GM23338 (cell line): ENCODE data around the gene PIEZO2. TPM values are rescaled to one million over a fixed set of nuclear protein-coding genes. Genes with fewer than 3 reads are reported as not detected.

ENCODE experiments used
- ATAC-seq: fragments of 200-7000 bp; cut with Tn5 transposase; 3 replicates; pipeline ENCODE4 v1.9.1; 2020
- DNase-seq: peaks from one replicate; pipeline ENCODE4 v3.0.0-alpha.2; 2015; ENCODE audit warnings: low spot score
- H2AFZ ChIP-seq: fragments of 200-600 bp; sonication (generic); 2 replicates; pipeline ENCODE4 v1.8.0; 2016; ENCODE audit warnings: antibody characterized with exemption, mild to moderate bottlenecking, moderate library complexity
- H3F3A ChIP-seq: fragments of 200-600 bp; sonication (generic); replicated peaks from 2 replicates; pipeline ENCODE4 v1.8.0; 2017; ENCODE audit warnings: antibody characterized with exemption, mixed run types, low read depth
- H3K27ac ChIP-seq: fragments of 200-600 bp; sonication (generic); 2 replicates; pipeline ENCODE4 v1.6.1; 2016; ENCODE audit warnings: low read depth
- H3K27me3 ChIP-seq: fragments of 200-600 bp; sonication (generic); 2 replicates; pipeline ENCODE4 v1.8.0; 2016; ENCODE audit warnings: mild to moderate bottlenecking, mixed run types, moderate library complexity; ENCODE audit not compliant: insufficient read depth
- H3K36me3 ChIP-seq: fragments of 200-600 bp; sonication (generic); 2 replicates; pipeline ENCODE4 v1.8.0; 2016; ENCODE audit warnings: mild to moderate bottlenecking; ENCODE audit not compliant: insufficient read depth
- H3K4me1 ChIP-seq: fragments of 200-600 bp; sonication (generic); 2 replicates; pipeline ENCODE4 v1.8.0; 2016; ENCODE audit warnings: mild to moderate bottlenecking, moderate library complexity; ENCODE audit not compliant: insufficient read depth
- H3K4me2 ChIP-seq: fragments of 200-600 bp; sonication (generic); 2 replicates; pipeline ENCODE4 v1.7.1; 2017; ENCODE audit warnings: mixed run types
- H3K4me3 ChIP-seq: fragments of 200-600 bp; sonication (generic); 2 replicates; pipeline ENCODE4 v1.6.1; 2016; ENCODE audit warnings: mixed run types
- H3K79me2 ChIP-seq: fragments of 200-600 bp; sonication (generic); replicated peaks from 2 replicates; pipeline ENCODE4 v1.8.0; 2017; ENCODE audit warnings: mild to moderate bottlenecking; ENCODE audit not compliant: insufficient read depth
- H3K9me2 ChIP-seq: fragments of 200-600 bp; sonication (generic); 2 replicates; pipeline ENCODE4 v1.8.0; 2017; ENCODE audit not compliant: insufficient read depth
- H4K20me1 ChIP-seq: fragments of 200-600 bp; sonication (generic); replicated peaks from 2 replicates; pipeline ENCODE4 v1.8.0; 2017; ENCODE audit warnings: mild to moderate bottlenecking; ENCODE audit not compliant: insufficient read depth
- H3K27ac Mint-ChIP-seq: 2 replicates; pipeline ENCODE4 v1.8.0; 2020; ENCODE audit warnings: inconsistent platforms, mild to moderate bottlenecking, moderate library complexity, mixed read lengths
- H3K27me3 Mint-ChIP-seq: 3 replicates; pipeline ENCODE4 v1.8.0; 2022; ENCODE audit warnings: low read depth, mild to moderate bottlenecking, moderate library complexity, mixed read lengths, inconsistent platforms; ENCODE audit not compliant: insufficient read depth, poor library complexity
- H3K36me3 Mint-ChIP-seq: 3 replicates; pipeline ENCODE4 v1.8.0; 2021; ENCODE audit warnings: low read depth, mild to moderate bottlenecking, inconsistent platforms, moderate library complexity, mixed read lengths
- H3K4me1 Mint-ChIP-seq: 3 replicates; pipeline ENCODE4 v1.8.0; 2020; ENCODE audit warnings: mild to moderate bottlenecking, inconsistent platforms, mixed read lengths
- H3K4me3 Mint-ChIP-seq: 3 replicates; pipeline ENCODE4 v1.8.0; 2021; ENCODE audit warnings: moderate library complexity, mild to moderate bottlenecking, inconsistent platforms, mixed read lengths
- H3K9me3 Mint-ChIP-seq: 3 replicates; pipeline ENCODE4 v1.8.0; 2020; ENCODE audit warnings: moderate library complexity, mild to moderate bottlenecking, inconsistent platforms, mixed read lengths
- CREB1 ChIP-seq: fragments of 250-450 bp; sonication (Bioruptor Pico); IDR thresholded peaks from 2 replicates; pipeline ENCODE4 v1.5.0; 2020; ENCODE audit warnings: low read depth, mild to moderate bottlenecking, moderate library complexity
- EZH2 ChIP-seq: fragments of 200-600 bp; sonication (generic); IDR thresholded peaks from one replicate; pipeline ENCODE4 v1.8.0; 2017; ENCODE audit warnings: antibody characterized with exemption, mild to moderate bottlenecking, low read depth; ENCODE audit not compliant: unreplicated experiment
- EZH2phosphoT487 ChIP-seq: fragments of 200-600 bp; sonication (generic); IDR thresholded peaks from one replicate; pipeline ENCODE4 v1.8.1; 2018; ENCODE audit warnings: antibody characterized with exemption; ENCODE audit not compliant: unreplicated experiment
- JUNB ChIP-seq: IDR thresholded peaks from one replicate; pipeline ENCODE4 v1.6.1; 2016; ENCODE audit warnings: antibody characterized with exemption; ENCODE audit not compliant: unreplicated experiment
- NANOG ChIP-seq: IDR thresholded peaks from 2 replicates; pipeline ENCODE4 v1.6.1; 2016; ENCODE audit warnings: antibody characterized with exemption, borderline replicate concordance
- POLR2AphosphoS5 ChIP-seq: IDR thresholded peaks from 2 replicates; pipeline ENCODE4 v1.6.1; 2016; ENCODE audit warnings: antibody characterized with exemption, low read depth
- STAT1 ChIP-seq: IDR thresholded peaks from one replicate; pipeline ENCODE4 v1.6.1; 2016; ENCODE audit warnings: antibody characterized with exemption; ENCODE audit not compliant: unreplicated experiment
- ZNF114 ChIP-seq: fragments of 250-450 bp; sonication (Bioruptor Pico); IDR thresholded peaks from 2 replicates; pipeline ENCODE4 v1.5.0; 2020; ENCODE audit warnings: mild to moderate bottlenecking, moderate library complexity
- ZNF331 ChIP-seq: fragments of 250-450 bp; sonication (Bioruptor Pico); IDR thresholded peaks from 2 replicates; pipeline ENCODE4 v1.5.0; 2020; ENCODE audit warnings: low read depth, mild to moderate bottlenecking, moderate library complexity
- polyA plus RNA-seq: library from polyadenylated mRNA; unstranded; fragments of >200 nt; fragmentation: Nextera tagmentation; extraction: Ambion mirVana; gene quantifications from 2 replicates; pipeline ENCODE4 v1.2.1, GENCODE V29; 2016
- total RNA-seq: library from RNA; depleted of rRNA; stranded (reverse); fragments of >200 nt; shearing (Covaris generic); gene quantifications from 2 replicates; pipeline ENCODE4 v1.2.3, GENCODE V29; 2014
- TF ChIP-seq, protein P1 (sequence below): fragments of 250-450 bp; sonication (Bioruptor Pico); IDR thresholded peaks from 2 replicates; pipeline ENCODE4 v1.5.0; 2020; ENCODE audit warnings: mild to moderate bottlenecking, moderate library complexity
- TF ChIP-seq, protein P2 (sequence below): IDR thresholded peaks from 2 replicates; pipeline ENCODE4 v1.6.1; 2016; ENCODE audit warnings: antibody characterized with exemption
- TF ChIP-seq, protein P3 (sequence below): IDR thresholded peaks from one replicate; pipeline ENCODE4 v1.6.1; 2018; ENCODE audit warnings: antibody characterized with exemption; ENCODE audit not compliant: unreplicated experiment
- TF ChIP-seq, protein P4 (sequence below), 2 experiments: fragments of 200-600 bp in 1 of 2; sonication (generic) in 1 of 2; conservative IDR thresholded peaks; 2 replicates each; pipeline versions ENCODE4 v1.5.1 to v1.6.1; 2016 to 2017; ENCODE audit warnings: antibody characterized with exemption in 2 of 2, low read depth in 2 of 2, mild to moderate bottlenecking in 2 of 2, moderate library complexity in 1 of 2

The PIEZO2 gene
- total and polyA plus RNA-seq, 2 experiments from 2014 or later, result 4.8 to 8.2 TPM

DNA sequence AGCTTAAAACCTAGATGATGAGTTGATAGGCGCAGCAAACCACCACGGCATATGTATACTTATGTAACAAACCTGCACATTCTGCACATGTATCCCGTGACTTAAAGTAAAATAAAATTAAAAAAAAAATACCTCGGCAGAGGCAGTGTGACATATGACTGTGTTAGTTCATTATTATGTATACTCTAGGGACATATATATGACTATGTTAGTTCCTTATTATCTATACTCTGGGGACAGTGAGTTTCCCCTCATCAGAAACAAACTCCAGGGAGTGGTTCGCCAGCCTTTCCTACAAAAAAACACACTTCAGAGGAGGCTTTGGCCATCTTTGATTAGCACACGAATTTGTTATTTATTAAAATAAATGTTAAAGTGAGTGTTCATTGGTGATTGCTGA, 209.5 kb downstream of the PIEZO2 start:
- no peaks in the 10 kb centered on the region for H4K20me1 ChIP-seq
- H3K79me2 ChIP-seq, result no peaks in the 10 kb centered on the region
- H3K9me2 ChIP-seq, result peaks cover 7% of the 10 kb centered on the region; the same call in 1 of the 2 replicates
- Mint-ChIP-seq H3K4me3 (no peak overlapping the region), H3K9me3 (peaks cover 13% of the 10 kb centered on the region), H3K36me3 (peaks cover 24% of the 10 kb centered on the region), H3K27me3 (no peaks in the 10 kb centered on the region), H3K4me1 (peaks cover 21% of the 10 kb centered on the region), H3K27ac (no peak overlapping the region)
- H3F3A ChIP-seq, result no peaks in the 10 kb centered on the region
- peaks cover 2% of the 10 kb centered on the region; the same call in 1 of the 2 replicates for H3K36me3 ChIP-seq
- ATAC-seq, result no peak
- no peaks in the 10 kb centered on the region for H3K27me3 ChIP-seq
- H2AFZ ChIP-seq, result no peak overlapping the region
- DNase-seq, result no peak
- no peak overlapping the region for H3K4me3 ChIP-seq
- peaks cover 5% of the 10 kb centered on the region; the same call in 1 of the 2 replicates for H3K4me1 ChIP-seq
- no peak overlapping the region for H3K4me2 ChIP-seq
- TF ChIP-seq EZH2phosphoT487 (no peak), JUNB (no peak), EZH2 (no peak), ZNF114 (CRISPR knock-in tag) (no peak), CREB1 (CRISPR knock-in tag) (no peak), ZNF331 (CRISPR knock-in tag) (no peak), POLR2AphosphoS5 (no peak), NANOG (no peak), STAT1 (no peak)
- TF ChIP-seq, protein P1, sequence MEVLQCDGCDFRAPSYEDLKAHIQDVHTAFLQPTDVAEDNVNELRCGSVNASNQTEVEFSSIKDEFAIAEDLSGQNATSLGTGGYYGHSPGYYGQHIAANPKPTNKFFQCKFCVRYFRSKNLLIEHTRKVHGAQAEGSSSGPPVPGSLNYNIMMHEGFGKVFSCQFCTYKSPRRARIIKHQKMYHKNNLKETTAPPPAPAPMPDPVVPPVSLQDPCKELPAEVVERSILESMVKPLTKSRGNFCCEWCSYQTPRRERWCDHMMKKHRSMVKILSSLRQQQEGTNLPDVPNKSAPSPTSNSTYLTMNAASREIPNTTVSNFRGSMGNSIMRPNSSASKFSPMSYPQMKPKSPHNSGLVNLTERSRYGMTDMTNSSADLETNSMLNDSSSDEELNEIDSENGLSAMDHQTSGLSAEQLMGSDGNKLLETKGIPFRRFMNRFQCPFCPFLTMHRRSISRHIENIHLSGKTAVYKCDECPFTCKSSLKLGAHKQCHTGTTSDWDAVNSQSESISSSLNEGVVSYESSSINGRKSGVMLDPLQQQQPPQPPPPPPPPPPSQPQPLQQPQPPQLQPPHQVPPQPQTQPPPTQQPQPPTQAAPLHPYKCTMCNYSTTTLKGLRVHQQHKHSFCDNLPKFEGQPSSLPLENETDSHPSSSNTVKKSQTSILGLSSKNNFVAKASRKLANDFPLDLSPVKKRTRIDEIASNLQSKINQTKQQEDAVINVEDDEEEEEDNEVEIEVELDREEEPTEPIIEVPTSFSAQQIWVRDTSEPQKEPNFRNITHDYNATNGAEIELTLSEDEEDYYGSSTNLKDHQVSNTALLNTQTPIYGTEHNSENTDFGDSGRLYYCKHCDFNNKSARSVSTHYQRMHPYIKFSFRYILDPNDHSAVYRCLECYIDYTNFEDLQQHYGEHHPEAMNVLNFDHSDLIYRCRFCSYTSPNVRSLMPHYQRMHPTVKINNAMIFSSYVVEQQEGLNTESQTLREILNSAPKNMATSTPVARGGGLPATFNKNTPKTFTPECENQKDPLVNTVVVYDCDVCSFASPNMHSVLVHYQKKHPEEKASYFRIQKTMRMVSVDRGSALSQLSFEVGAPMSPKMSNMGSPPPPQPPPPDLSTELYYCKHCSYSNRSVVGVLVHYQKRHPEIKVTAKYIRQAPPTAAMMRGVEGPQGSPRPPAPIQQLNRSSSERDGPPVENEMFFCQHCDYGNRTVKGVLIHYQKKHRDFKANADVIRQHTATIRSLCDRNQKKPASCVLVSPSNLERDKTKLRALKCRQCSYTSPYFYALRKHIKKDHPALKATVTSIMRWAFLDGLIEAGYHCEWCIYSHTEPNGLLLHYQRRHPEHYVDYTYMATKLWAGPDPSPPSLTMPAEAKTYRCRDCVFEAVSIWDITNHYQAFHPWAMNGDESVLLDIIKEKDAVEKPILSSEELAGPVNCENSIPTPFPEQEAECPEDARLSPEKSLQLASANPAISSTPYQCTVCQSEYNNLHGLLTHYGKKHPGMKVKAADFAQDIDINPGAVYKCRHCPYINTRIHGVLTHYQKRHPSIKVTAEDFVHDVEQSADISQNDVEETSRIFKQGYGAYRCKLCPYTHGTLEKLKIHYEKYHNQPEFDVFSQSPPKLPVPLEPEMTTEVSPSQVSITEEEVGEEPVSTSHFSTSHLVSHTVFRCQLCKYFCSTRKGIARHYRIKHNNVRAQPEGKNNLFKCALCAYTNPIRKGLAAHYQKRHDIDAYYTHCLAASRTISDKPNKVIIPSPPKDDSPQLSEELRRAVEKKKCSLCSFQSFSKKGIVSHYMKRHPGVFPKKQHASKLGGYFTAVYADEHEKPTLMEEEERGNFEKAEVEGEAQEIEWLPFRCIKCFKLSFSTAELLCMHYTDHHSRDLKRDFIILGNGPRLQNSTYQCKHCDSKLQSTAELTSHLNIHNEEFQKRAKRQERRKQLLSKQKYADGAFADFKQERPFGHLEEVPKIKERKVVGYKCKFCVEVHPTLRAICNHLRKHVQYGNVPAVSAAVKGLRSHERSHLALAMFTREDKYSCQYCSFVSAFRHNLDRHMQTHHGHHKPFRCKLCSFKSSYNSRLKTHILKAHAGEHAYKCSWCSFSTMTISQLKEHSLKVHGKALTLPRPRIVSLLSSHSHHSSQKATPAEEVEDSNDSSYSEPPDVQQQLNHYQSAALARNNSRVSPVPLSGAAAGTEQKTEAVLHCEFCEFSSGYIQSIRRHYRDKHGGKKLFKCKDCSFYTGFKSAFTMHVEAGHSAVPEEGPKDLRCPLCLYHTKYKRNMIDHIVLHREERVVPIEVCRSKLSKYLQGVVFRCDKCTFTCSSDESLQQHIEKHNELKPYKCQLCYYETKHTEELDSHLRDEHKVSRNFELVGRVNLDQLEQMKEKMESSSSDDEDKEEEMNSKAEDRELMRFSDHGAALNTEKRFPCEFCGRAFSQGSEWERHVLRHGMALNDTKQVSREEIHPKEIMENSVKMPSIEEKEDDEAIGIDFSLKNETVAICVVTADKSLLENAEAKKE, result no peak
- TF ChIP-seq, protein P2, sequence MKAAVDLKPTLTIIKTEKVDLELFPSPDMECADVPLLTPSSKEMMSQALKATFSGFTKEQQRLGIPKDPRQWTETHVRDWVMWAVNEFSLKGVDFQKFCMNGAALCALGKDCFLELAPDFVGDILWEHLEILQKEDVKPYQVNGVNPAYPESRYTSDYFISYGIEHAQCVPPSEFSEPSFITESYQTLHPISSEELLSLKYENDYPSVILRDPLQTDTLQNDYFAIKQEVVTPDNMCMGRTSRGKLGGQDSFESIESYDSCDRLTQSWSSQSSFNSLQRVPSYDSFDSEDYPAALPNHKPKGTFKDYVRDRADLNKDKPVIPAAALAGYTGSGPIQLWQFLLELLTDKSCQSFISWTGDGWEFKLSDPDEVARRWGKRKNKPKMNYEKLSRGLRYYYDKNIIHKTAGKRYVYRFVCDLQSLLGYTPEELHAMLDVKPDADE, result no peak
- TF ChIP-seq, protein P3, sequence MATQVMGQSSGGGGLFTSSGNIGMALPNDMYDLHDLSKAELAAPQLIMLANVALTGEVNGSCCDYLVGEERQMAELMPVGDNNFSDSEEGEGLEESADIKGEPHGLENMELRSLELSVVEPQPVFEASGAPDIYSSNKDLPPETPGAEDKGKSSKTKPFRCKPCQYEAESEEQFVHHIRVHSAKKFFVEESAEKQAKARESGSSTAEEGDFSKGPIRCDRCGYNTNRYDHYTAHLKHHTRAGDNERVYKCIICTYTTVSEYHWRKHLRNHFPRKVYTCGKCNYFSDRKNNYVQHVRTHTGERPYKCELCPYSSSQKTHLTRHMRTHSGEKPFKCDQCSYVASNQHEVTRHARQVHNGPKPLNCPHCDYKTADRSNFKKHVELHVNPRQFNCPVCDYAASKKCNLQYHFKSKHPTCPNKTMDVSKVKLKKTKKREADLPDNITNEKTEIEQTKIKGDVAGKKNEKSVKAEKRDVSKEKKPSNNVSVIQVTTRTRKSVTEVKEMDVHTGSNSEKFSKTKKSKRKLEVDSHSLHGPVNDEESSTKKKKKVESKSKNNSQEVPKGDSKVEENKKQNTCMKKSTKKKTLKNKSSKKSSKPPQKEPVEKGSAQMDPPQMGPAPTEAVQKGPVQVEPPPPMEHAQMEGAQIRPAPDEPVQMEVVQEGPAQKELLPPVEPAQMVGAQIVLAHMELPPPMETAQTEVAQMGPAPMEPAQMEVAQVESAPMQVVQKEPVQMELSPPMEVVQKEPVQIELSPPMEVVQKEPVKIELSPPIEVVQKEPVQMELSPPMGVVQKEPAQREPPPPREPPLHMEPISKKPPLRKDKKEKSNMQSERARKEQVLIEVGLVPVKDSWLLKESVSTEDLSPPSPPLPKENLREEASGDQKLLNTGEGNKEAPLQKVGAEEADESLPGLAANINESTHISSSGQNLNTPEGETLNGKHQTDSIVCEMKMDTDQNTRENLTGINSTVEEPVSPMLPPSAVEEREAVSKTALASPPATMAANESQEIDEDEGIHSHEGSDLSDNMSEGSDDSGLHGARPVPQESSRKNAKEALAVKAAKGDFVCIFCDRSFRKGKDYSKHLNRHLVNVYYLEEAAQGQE, result no peak
- TF ChIP-seq, protein P4, sequence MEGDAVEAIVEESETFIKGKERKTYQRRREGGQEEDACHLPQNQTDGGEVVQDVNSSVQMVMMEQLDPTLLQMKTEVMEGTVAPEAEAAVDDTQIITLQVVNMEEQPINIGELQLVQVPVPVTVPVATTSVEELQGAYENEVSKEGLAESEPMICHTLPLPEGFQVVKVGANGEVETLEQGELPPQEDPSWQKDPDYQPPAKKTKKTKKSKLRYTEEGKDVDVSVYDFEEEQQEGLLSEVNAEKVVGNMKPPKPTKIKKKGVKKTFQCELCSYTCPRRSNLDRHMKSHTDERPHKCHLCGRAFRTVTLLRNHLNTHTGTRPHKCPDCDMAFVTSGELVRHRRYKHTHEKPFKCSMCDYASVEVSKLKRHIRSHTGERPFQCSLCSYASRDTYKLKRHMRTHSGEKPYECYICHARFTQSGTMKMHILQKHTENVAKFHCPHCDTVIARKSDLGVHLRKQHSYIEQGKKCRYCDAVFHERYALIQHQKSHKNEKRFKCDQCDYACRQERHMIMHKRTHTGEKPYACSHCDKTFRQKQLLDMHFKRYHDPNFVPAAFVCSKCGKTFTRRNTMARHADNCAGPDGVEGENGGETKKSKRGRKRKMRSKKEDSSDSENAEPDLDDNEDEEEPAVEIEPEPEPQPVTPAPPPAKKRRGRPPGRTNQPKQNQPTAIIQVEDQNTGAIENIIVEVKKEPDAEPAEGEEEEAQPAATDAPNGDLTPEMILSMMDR (conservative IDR thresholded peaks at IDR 0.05; ENCODE audit: low read depth in 2 of 2), result no peak
- no peak overlapping the region for H3K27ac ChIP-seq
